MM.1S (cell line): Measurements from ENCODE around the gene SOX13.

Experiments
- EZH2 ChIP-seq: fragments of 300-600 bp; sonication (generic); optimal IDR thresholded peaks from 2 replicates; pipeline ENCODE3; 2017; ENCODE audit warnings: low read depth, mild to moderate bottlenecking, antibody characterized with exemption, low read length, mixed read lengths
- TF ChIP-seq, protein P1 (sequence below): fragments of 300-600 bp; sonication (generic); IDR thresholded peaks from 2 replicates; pipeline ENCODE4 v1.5.1; 2016; ENCODE audit warnings: antibody characterized with exemption, low read length, mixed read lengths

DNA sequence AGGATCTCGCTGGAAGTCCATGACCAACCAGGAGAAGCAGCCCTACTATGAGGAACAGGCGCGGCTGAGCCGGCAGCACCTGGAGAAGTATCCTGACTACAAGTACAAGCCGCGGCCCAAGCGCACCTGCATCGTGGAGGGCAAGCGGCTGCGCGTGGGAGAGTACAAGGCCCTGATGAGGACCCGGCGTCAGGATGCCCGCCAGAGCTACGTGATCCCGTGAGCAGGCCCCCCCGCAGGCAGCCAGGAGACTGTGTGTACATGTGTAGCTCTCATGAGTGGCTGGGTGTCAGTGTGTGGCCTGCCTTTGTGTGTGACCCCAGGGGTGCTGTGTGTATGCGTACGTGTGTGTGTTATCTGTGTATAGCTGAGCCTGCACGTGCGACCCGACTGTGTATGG is 51.7 kb downstream of the SOX13 start:
- TF ChIP-seq, protein P1, sequence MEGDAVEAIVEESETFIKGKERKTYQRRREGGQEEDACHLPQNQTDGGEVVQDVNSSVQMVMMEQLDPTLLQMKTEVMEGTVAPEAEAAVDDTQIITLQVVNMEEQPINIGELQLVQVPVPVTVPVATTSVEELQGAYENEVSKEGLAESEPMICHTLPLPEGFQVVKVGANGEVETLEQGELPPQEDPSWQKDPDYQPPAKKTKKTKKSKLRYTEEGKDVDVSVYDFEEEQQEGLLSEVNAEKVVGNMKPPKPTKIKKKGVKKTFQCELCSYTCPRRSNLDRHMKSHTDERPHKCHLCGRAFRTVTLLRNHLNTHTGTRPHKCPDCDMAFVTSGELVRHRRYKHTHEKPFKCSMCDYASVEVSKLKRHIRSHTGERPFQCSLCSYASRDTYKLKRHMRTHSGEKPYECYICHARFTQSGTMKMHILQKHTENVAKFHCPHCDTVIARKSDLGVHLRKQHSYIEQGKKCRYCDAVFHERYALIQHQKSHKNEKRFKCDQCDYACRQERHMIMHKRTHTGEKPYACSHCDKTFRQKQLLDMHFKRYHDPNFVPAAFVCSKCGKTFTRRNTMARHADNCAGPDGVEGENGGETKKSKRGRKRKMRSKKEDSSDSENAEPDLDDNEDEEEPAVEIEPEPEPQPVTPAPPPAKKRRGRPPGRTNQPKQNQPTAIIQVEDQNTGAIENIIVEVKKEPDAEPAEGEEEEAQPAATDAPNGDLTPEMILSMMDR = no peak
- no peak for TF ChIP-seq EZH2
